HL-60 (cell line): ENCODE data around the gene HPS4.
A peak's percentile ranks its signal among the peaks of the same experiment; 100 is the strongest.

Source experiments
- DNase-seq, 2 experiments: peaks; one replicate each; pipeline ENCODE4 v3.0.0-alpha.2; 2010 to 2020; ENCODE audit warnings: low read depth in 1 of 2, low spot score in 1 of 2
- H3K27ac ChIP-seq: fragments of 250-450 bp; sonication (Bioruptor Pico); replicated peaks from 2 replicates; pipeline ENCODE4 v1.5.1; 2020; ENCODE audit warnings: mild to moderate bottlenecking, moderate library complexity
- H3K27me3 ChIP-seq: fragments of 250-450 bp; sonication (Bioruptor Pico); 2 replicates; pipeline ENCODE4 v1.5.1; 2021; ENCODE audit warnings: mild to moderate bottlenecking, moderate library complexity; ENCODE audit not compliant: insufficient read depth, poor library complexity, severe bottlenecking
- H3K4me3 ChIP-seq: replicated peaks from 2 replicates; pipeline ENCODE4 v1.5.1; 2011; ENCODE audit warnings: mild to moderate bottlenecking, control low read depth, low read length; ENCODE audit not compliant: insufficient read depth
- CTCF ChIP-seq: IDR thresholded peaks from one replicate; pipeline ENCODE4 v1.5.1; 2011; ENCODE audit warnings: low read length, control low read depth, inconsistent platforms; ENCODE audit not compliant: insufficient read depth
- GABPA ChIP-seq: IDR thresholded peaks from 2 replicates; pipeline ENCODE4 v1.6.1; 2012; ENCODE audit warnings: low read depth
- POLR2AphosphoS5 ChIP-seq: IDR thresholded peaks from 2 replicates; pipeline ENCODE4 v1.6.1; 2012; ENCODE audit warnings: low read depth
- SPI1 ChIP-seq: IDR thresholded peaks from 2 replicates; pipeline ENCODE4 v1.6.1; 2012; ENCODE audit warnings: low read depth, mild to moderate bottlenecking, borderline replicate concordance
- TF ChIP-seq, protein P1 (sequence below): IDR thresholded peaks from 2 replicates; pipeline ENCODE4 v1.6.1; 2012; ENCODE audit warnings: low read depth; ENCODE audit not compliant: insufficient replicate concordance

The HPS4 gene

DNA sequence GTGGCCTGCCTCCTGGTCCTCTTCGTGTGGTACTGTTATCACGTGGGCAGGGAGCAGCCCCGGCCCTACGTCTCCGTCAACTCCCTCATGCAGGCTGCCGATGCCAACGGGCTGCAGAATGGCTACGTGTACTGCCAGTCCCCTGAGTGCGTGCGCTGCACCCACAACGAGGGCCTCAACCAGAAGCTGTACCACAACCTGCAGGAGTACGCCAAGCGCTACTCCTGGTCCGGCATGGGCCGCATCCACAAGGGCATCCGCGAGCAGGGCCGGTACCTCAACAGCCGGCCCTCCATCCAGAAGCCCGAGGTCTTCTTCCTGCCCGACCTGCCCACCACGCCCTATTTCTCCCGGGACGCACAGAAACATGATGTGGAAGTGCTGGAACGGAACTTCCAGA, 49.8 kb downstream of the HPS4 start:
- Histone ChIP-seq H3K4me3 (no peak overlapping the region), H3K27ac (no peak overlapping the region), H3K27me3 (no peaks in the 10 kb centered on the region)
- no peak for DNase-seq
- no peak for TF ChIP-seq POLR2AphosphoS5
- no peak for TF ChIP-seq SPI1
- no peak for TF ChIP-seq CTCF
- TF ChIP-seq, protein P1, sequence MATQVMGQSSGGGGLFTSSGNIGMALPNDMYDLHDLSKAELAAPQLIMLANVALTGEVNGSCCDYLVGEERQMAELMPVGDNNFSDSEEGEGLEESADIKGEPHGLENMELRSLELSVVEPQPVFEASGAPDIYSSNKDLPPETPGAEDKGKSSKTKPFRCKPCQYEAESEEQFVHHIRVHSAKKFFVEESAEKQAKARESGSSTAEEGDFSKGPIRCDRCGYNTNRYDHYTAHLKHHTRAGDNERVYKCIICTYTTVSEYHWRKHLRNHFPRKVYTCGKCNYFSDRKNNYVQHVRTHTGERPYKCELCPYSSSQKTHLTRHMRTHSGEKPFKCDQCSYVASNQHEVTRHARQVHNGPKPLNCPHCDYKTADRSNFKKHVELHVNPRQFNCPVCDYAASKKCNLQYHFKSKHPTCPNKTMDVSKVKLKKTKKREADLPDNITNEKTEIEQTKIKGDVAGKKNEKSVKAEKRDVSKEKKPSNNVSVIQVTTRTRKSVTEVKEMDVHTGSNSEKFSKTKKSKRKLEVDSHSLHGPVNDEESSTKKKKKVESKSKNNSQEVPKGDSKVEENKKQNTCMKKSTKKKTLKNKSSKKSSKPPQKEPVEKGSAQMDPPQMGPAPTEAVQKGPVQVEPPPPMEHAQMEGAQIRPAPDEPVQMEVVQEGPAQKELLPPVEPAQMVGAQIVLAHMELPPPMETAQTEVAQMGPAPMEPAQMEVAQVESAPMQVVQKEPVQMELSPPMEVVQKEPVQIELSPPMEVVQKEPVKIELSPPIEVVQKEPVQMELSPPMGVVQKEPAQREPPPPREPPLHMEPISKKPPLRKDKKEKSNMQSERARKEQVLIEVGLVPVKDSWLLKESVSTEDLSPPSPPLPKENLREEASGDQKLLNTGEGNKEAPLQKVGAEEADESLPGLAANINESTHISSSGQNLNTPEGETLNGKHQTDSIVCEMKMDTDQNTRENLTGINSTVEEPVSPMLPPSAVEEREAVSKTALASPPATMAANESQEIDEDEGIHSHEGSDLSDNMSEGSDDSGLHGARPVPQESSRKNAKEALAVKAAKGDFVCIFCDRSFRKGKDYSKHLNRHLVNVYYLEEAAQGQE = no peak

DNA sequence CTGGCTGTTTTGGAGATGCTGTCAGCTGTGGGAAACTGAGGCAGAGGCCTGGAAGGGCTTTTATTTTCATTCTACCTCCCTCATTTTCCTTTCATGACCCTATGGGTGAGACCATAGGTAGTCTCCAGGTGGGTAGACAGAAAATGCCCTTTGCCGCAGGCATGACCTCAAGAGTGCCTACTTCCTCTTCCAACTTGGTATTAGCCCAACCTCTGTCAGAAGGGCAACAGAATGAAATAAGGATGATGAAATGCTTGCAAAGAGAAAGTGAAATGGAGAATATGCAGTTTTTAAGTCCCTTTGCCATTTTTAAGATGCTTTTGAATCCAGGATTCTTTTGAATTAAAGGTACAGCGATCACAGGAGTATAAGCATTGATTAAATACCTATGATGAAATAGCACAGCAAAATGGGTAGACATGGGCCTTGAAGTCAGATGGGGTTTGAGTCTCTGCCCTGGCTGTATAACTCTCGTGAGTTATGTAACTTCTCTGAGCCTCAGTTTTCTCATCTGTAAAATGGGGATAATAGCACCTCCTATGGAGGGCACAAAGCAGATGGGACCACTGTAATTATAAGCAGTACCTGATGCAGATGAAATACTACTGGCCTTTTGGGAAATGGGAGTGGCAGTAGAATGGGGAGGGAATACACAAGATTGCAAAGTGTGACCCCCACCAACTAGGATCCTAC, 50.8 kb downstream of the HPS4 start:
- H3K27ac ChIP-seq = peak overlapping the region; percentile 32
- TF ChIP-seq, protein P1 = no peak
- TF ChIP-seq SPI1 (peak; percentile 69; the same call in 1 of the 2 replicates), CTCF (no peak)
- no peak overlapping the region for H3K4me3 ChIP-seq
- DNase-seq = peak; percentile 77 to 78
- no peaks in the 10 kb centered on the region for H3K27me3 ChIP-seq

DNA sequence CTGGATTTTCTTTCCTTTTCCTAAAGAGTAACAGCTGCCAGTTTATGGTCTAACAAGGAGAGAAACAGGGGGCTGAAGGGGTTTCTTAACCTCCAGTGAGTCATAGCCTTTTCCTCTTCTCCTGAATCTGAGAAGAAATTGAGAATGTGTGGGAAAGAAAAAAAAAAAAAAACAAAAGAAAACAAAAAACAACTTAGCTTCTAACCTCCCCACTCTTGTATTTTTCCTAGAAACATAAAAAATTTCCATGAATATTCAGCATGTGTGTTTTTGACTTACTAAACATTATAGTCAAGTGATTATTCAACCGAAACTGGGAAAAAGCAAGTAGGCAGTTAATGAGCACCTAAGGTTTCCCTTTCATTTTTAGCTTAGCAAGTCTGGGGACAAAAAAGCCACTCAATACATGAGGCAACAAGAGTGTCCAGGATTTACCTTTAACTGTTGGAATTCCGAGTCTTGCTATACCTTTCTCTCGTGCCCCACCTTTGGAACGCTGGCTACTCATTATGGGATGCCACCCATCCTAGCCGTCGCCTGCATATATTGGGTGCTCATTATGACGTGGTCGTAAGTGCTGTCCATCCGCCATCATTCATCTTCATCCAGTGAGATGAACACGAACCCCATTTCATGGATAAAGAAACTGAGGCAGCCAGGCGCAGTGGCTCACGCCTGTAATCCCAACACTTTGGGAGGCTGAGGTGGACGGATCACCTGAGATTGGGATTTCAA, 52.2 kb downstream of the HPS4 start:
- TF ChIP-seq, protein P1 = no peak
- TF ChIP-seq POLR2AphosphoS5 (no peak), CTCF (no peak), SPI1 (no peak), GABPA (no peak)
- DNase-seq = no peak
- Histone ChIP-seq H3K4me3 (no peak overlapping the region), H3K27ac (no peak overlapping the region), H3K27me3 (no peaks in the 10 kb centered on the region)
